ENCODE results near the gene BLOC1S3.
A peak's percentile ranks its signal among the peaks of the same experiment; 100 is the strongest.

The BLOC1S3 gene

DNA sequence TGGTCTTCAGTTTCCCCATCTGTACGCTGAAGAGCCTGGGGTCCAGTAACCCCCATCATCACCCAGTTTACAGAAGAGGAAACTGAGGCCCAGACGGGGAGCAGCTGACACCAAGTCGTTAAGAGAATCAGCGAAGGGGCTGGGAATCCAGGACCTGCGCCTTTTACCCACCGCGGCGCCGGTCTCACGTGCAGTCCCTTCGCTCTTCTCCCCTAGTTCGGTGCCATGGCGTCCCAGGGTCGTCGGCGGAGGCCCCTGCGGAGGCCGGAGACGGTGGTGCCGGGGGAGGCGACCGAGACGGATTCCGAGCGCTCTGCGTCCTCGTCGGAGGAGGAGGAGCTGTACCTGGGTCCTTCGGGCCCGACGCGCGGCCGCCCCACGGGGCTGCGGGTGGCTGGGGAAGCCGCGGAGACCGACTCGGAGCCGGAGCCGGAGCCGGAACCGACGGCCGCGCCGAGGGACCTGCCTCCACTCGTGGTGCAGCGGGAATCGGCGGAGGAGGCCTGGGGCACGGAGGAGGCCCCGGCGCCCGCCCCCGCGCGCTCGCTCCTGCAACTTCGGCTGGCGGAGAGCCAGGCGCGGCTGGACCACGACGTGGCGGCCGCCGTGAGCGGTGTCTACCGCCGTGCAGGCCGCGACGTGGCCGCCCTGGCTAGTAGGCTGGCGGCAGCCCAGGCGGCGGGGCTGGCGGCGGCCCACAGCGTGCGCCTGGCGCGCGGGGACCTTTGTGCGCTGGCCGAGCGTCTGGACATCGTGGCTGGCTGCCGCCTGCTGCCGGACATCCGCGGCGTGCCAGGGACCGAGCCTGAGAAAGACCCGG lies 698 bp downstream of the BLOC1S3 start:
- Histone ChIP-seq H3K27ac (ENCODE audit: low read length) (no peak overlapping the region), H3K4me1 (ENCODE audit: control insufficient read depth, low read depth, low read length) (no peaks in the 10 kb centered on the region)

DNA sequence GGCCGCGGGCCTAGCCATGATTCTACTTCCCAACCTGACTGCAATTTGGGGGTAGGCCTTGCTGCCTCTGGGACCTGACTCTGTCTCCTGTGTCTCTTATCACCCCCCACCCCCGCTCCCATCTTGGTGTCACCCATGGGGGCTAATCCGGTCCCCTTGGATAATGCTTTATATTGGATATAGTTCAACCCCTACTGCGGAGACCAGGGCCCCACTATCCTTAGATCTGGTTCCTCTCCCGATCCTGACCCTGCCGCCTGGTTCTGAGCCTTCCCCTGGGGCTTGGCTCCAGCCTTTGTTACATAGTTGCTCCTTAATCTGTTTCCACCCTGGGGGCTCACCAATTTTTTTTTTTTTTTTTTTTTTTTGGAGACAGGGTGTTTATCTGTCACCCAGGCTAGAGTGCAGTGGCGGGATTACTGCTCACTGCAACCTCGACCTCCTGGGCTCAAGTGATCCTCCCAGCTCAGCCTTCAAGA lies 1.3 kb downstream of the BLOC1S3 start:
- Histone ChIP-seq H3K9me3 (ENCODE audit: control insufficient read depth, low read depth, low read length) (no peaks in the 10 kb centered on the region), H3K27ac (ENCODE audit: low read length) (no peak overlapping the region), H3K36me3 (ENCODE audit: control insufficient read depth, low read depth, low read length) (no peaks in the 10 kb centered on the region), H3K4me1 (ENCODE audit: control insufficient read depth, low read depth, low read length) (no peaks in the 10 kb centered on the region), H3K4me3 (ENCODE audit: low read length) (peak overlapping the region; percentile 99), H3K9ac (ENCODE audit: low read length) (peak overlapping the region; percentile 69), H3K27me3 (ENCODE audit: control insufficient read depth, insufficient read depth, low read length) (no peaks in the 10 kb centered on the region)

More for the DNA sequence above, 698 bp downstream of the BLOC1S3 start:
- Histone ChIP-seq H3K36me3 (ENCODE audit: control insufficient read depth, low read depth, low read length) (no peaks in the 10 kb centered on the region), H3K27me3 (ENCODE audit: control insufficient read depth, insufficient read depth, low read length) (no peaks in the 10 kb centered on the region), H3K9me3 (ENCODE audit: control insufficient read depth, low read depth, low read length) (no peaks in the 10 kb centered on the region), H3K4me3 (ENCODE audit: low read length) (peak overlapping the region; percentile 99), H3K9ac (ENCODE audit: low read length) (peak overlapping the region; percentile 69)

DNA sequence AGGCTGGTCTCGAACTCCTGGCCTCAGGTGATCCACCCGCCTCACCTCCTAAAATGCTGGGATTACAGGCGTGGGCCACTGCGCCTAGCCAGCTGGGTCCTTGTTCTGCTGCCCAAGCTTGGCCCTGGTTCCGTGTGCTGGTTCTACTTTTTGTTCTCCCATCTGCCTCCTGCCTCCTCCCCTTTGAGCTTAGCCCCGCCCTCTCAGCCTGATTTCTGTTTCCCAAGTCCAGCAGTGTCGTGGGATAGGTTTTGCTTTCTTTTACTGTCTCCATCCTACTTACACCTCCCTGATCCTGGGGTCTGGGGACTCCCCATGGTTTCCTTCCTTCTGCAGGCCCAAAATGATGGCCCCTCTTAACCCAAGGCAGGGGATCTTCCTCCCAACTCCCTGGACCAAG lies 2.4 kb downstream of the BLOC1S3 start:
- Histone ChIP-seq H3K4me3 (ENCODE audit: low read length) (no peak overlapping the region), H3K9me3 (ENCODE audit: control insufficient read depth, low read depth, low read length) (no peaks in the 10 kb centered on the region), H3K36me3 (ENCODE audit: control insufficient read depth, low read depth, low read length) (no peaks in the 10 kb centered on the region), H3K9ac (ENCODE audit: low read length) (no peak overlapping the region), H3K27me3 (ENCODE audit: control insufficient read depth, insufficient read depth, low read length) (no peaks in the 10 kb centered on the region), H3K4me1 (ENCODE audit: control insufficient read depth, low read depth, low read length) (no peaks in the 10 kb centered on the region), H3K27ac (ENCODE audit: low read length) (no peak overlapping the region)

DNA sequence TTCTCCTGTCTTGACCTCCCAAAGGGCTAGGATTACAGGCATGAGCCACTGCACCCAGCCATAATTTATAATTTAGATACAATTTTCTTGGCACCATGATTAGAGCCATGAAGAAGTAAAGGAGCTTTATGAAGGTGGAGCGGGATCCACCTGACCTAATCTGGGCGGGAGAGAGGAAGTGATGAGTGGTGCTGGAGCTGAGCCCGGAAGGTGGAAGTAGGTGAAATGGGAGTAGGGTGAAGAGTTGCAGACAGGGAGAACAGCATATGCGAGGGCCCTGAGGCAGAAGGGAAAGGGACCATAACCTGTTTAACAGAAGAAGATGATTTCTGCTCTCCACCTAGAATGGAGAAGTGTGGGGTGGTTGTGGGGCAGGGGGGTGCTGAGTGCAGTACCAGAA lies 4.2 kb downstream of the BLOC1S3 start:
- Histone ChIP-seq H3K27ac (ENCODE audit: low read length) (no peak overlapping the region), H3K4me3 (ENCODE audit: low read length) (no peak overlapping the region), H3K36me3 (ENCODE audit: control insufficient read depth, low read depth, low read length) (no peaks in the 10 kb centered on the region), H3K9ac (ENCODE audit: low read length) (no peak overlapping the region), H3K9me3 (ENCODE audit: control insufficient read depth, low read depth, low read length) (no peaks in the 10 kb centered on the region), H3K4me1 (ENCODE audit: control insufficient read depth, low read depth, low read length) (no peaks in the 10 kb centered on the region), H3K27me3 (ENCODE audit: control insufficient read depth, insufficient read depth, low read length) (no peaks in the 10 kb centered on the region)

DNA sequence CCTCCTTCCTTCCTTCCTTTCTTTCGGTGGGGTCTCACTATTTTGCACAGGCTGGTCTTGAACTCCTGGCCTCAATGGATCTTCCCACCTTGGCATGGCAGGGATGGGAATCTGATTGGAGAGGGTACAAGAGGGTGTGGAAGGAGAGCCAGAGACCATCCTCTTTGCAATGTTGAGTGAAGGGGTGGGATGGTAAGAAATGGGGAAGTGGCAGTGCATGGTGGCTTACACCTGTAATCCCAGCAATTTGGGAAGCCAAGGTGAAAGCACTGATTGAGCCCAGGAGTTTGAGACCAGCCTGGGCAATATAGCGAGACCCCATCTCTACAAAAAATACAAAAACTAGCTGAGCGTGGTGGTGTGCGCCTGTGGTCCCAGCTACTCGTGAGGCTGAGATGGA lies 5.5 kb downstream of the BLOC1S3 start:
- Histone ChIP-seq H3K9ac (ENCODE audit: low read length) (no peak overlapping the region), H3K36me3 (ENCODE audit: control insufficient read depth, low read depth, low read length) (no peaks in the 10 kb centered on the region), H3K27me3 (ENCODE audit: control insufficient read depth, insufficient read depth, low read length) (no peaks in the 10 kb centered on the region), H3K27ac (ENCODE audit: low read length) (no peak overlapping the region), H3K9me3 (ENCODE audit: control insufficient read depth, low read depth, low read length) (no peaks in the 10 kb centered on the region), H3K4me3 (ENCODE audit: low read length) (no peak overlapping the region), H3K4me1 (ENCODE audit: control insufficient read depth, low read depth, low read length) (no peaks in the 10 kb centered on the region)

DNA sequence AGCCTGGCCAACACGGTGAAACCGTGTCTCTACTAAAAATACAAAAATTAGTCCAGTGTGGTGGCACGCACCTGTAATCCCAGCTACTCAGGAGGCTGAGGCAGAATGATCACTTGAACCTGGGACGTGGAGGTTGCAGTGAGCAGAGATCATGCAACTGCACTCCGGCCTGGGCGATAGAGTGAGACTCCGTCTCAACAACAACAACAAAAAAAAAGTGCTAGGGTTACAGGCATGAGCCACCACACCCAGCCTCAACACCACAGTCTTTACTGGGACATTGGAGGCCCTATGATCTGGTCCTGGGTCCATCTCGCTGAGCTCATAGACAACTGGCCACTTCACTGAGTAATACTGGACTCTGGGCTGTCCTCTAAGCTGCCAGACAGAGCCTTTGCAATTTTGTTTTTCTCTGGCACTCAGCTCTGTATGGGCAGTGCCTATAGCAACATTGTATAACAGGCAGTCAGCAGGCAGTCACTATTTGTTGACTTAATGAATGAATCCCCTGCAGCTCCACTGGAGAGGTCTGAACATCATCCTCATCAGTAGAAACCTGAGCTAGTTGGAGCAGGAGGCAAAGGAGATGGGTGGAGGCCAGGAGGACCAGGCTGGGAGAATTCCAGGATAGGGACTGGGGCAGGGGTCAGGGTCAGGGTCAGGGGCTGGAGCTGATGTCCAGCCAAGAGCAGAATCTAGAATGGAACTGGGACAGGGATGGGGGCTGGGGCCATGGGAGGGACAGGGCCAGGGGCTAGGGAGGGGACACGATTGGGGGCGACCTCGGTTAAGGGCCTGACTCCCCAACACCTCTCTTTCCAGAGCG lies 8.1 kb downstream of the BLOC1S3 start:
- Histone ChIP-seq H3K9ac (ENCODE audit: low read length) (no peak overlapping the region), H3K9me3 (ENCODE audit: control insufficient read depth, low read depth, low read length) (no peaks in the 10 kb centered on the region), H3K4me1 (ENCODE audit: control insufficient read depth, low read depth, low read length) (no peaks in the 10 kb centered on the region), H3K27me3 (ENCODE audit: control insufficient read depth, insufficient read depth, low read length) (no peaks in the 10 kb centered on the region), H3K27ac (ENCODE audit: low read length) (no peak overlapping the region), H3K4me3 (ENCODE audit: low read length) (no peak overlapping the region), H3K36me3 (ENCODE audit: control insufficient read depth, low read depth, low read length) (no peaks in the 10 kb centered on the region)

DNA sequence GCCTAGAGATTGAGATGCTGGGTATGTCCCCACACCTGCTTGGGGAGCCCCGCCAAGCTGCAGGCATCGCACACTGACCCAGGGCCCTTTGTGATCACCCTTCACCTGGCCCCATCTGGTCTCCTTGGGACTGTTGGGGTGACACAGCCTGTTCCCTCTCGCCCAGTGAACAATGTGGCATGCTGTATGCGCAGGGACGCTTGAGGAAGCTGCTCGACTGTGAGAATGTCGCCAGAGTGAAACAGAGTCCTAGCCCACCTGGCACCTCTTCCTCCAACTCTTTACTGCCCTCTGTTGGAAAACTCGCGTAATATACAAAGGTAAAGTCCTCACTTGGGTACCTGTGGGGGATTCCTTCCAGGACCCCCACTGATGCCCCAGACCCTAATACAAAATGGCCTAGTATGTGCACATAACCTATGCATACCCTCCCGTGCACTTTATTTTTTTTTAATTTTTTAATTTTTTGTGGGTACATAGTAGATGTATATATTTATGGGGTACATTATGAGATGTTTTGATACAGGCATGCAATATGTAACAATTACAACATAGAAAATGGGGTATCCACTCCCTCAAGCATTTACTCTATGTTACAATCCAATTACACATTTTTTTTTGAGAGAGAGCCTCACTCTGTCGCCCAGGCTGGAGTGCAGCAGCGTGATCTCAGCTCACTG lies 9.0 kb downstream of the BLOC1S3 start:
- Histone ChIP-seq H3K4me1 (ENCODE audit: control insufficient read depth, low read depth, low read length) (no peaks in the 10 kb centered on the region), H3K27ac (ENCODE audit: low read length) (no peak overlapping the region)

DNA sequence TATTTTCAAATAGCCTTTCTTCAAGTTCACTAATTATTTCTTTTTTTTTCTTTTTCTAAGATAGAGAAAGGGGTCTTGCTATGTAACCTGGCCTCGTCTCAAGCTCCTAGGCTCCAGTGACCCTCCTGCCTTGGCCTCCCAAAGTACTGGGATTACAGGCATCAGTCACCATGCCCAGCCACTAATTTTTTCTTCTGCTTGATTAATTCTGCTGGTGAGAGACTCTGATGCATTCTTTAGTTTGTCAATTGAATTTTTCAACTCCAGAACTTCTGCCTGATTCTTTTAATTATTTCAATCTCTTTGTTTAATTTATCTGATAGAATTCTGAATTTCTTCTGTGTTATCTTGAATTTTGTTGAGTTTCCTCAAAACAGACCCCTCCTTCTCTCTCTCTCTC lies 11.4 kb downstream of the BLOC1S3 start:
- Histone ChIP-seq H3K27ac (ENCODE audit: low read length) (no peak overlapping the region), H3K27me3 (ENCODE audit: control insufficient read depth, insufficient read depth, low read length) (no peaks in the 10 kb centered on the region), H3K4me3 (ENCODE audit: low read length) (no peak overlapping the region), H3K9ac (ENCODE audit: low read length) (no peak overlapping the region), H3K4me1 (ENCODE audit: control insufficient read depth, low read depth, low read length) (no peaks in the 10 kb centered on the region), H3K9me3 (ENCODE audit: control insufficient read depth, low read depth, low read length) (no peaks in the 10 kb centered on the region), H3K36me3 (ENCODE audit: control insufficient read depth, low read depth, low read length) (no peaks in the 10 kb centered on the region)

More for the DNA sequence above, 9.0 kb downstream of the BLOC1S3 start:
- H3K27me3 ChIP-seq (ENCODE audit: control insufficient read depth, insufficient read depth, low read length) = no peaks in the 10 kb centered on the region
- H3K9ac ChIP-seq (ENCODE audit: low read length) = no peak overlapping the region
- no peaks in the 10 kb centered on the region for H3K9me3 ChIP-seq (ENCODE audit: control insufficient read depth, low read depth, low read length)
- no peaks in the 10 kb centered on the region for H3K36me3 ChIP-seq (ENCODE audit: control insufficient read depth, low read depth, low read length)
- H3K4me3 ChIP-seq (ENCODE audit: low read length) = no peak overlapping the region

DNA sequence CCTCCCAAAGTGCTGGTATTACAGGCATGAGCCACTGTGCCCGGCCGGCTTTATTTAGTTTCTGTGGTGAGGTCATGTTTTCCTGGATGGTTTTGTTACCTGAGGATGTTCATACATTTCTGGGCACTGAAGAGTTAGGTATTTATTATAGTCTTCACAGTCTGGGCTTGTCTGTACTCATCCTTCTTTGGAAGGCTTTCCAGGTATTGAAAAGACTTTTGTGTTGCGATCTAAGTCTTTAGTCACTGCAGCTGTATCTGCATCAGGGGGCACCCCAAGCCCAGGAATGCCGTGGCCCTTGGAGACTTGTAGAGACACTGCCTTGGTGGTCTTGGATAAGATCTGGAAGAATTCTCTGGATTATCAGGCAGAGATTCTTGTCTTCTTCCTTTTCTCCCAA lies 12.8 kb downstream of the BLOC1S3 start:
- H3K9ac ChIP-seq (ENCODE audit: low read length) = no peak overlapping the region
- H3K27me3 ChIP-seq (ENCODE audit: control insufficient read depth, insufficient read depth, low read length) = no peaks in the 10 kb centered on the region

DNA sequence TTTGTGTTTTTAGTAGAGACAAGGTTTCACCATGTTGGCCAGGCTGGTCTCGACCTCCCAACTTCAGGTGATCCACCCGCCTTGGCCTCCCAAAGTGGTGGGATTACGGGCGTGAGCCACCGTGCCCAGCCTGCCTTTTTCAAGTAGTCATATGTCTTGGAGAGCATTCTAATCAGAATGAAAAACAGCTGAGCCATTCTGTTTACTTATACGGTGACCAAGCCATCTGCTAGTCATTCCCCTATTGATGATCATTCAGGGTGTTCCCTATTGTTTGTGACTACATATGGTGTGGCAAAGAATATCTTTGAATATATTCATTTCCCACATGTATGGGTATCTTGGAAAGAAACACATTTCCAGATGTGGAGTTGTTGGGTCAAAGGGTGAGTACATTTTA lies 17.2 kb downstream of the BLOC1S3 start:
- no peak overlapping the region for H3K27ac ChIP-seq (ENCODE audit: low read length)
- no peak overlapping the region for H3K9ac ChIP-seq (ENCODE audit: low read length)
- no peaks in the 10 kb centered on the region for H3K27me3 ChIP-seq (ENCODE audit: control insufficient read depth, insufficient read depth, low read length)

More for the DNA sequence above, 12.8 kb downstream of the BLOC1S3 start:
- Histone ChIP-seq H3K4me3 (ENCODE audit: low read length) (no peak overlapping the region), H3K9me3 (ENCODE audit: control insufficient read depth, low read depth, low read length) (no peaks in the 10 kb centered on the region), H3K4me1 (ENCODE audit: control insufficient read depth, low read depth, low read length) (no peaks in the 10 kb centered on the region), H3K27ac (ENCODE audit: low read length) (no peak overlapping the region), H3K36me3 (ENCODE audit: control insufficient read depth, low read depth, low read length) (no peaks in the 10 kb centered on the region)

DNA sequence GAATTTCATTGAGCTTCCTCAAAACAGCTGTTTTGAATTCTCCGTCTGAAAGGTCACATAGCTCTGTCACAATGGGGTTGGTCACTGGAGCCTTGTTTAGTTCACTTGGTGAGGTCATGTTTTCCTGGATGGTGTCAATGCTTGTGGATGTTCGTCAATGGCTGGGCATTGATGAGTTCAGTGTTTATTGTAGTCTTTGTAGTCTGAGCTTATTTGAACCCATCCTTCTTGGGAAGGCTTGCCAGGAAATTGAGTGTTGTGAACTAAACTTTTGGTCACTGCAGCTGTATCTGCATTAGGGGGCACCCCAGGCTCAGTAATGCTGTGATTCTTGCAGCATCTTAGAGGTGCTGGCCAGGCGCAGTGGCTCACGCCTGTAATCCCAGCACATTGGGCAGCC lies 22.0 kb downstream of the BLOC1S3 start:
- H3K27me3 ChIP-seq (ENCODE audit: control insufficient read depth, insufficient read depth, low read length) = no peaks in the 10 kb centered on the region
- H3K36me3 ChIP-seq (ENCODE audit: control insufficient read depth, low read depth, low read length) = no peaks in the 10 kb centered on the region
- no peak overlapping the region for H3K9ac ChIP-seq (ENCODE audit: low read length)
- H3K4me1 ChIP-seq (ENCODE audit: control insufficient read depth, low read depth, low read length) = no peaks in the 10 kb centered on the region
- H3K4me3 ChIP-seq (ENCODE audit: low read length) = no peak overlapping the region
- no peaks in the 10 kb centered on the region for H3K9me3 ChIP-seq (ENCODE audit: control insufficient read depth, low read depth, low read length)
- no peak overlapping the region for H3K27ac ChIP-seq (ENCODE audit: low read length)

More for the DNA sequence above, 17.2 kb downstream of the BLOC1S3 start:
- no peaks in the 10 kb centered on the region for H3K9me3 ChIP-seq (ENCODE audit: control insufficient read depth, low read depth, low read length)
- no peak overlapping the region for H3K4me3 ChIP-seq (ENCODE audit: low read length)
- no peaks in the 10 kb centered on the region for H3K36me3 ChIP-seq (ENCODE audit: control insufficient read depth, low read depth, low read length)
- H3K4me1 ChIP-seq (ENCODE audit: control insufficient read depth, low read depth, low read length) = no peaks in the 10 kb centered on the region

Measured in iPS-18a (cell line).